Sigmoid colon (tissue), 7 donors: ENCODE measurements around the gene RPL13A. TPM values are rescaled to one million over a fixed set of nuclear protein-coding genes. Genes with fewer than 3 reads are reported as not detected.

Experiments used
- DNase-seq: peaks from one replicate; pipeline ENCODE4 v3.0.0-alpha.2; 2019
- H3K27ac ChIP-seq, 4 donors: fragments of 200-600 bp; sonication (generic); one replicate each; pipeline ENCODE4 v1.5.1; 2016 to 2019; ENCODE audit warnings: mild to moderate bottlenecking in 1 of 4
- H3K27me3 ChIP-seq, 3 donors: fragments of 200-600 bp; sonication (generic); one replicate each; pipeline ENCODE4 v1.5.1; 2019; ENCODE audit warnings: mild to moderate bottlenecking in 1 of 3
- H3K36me3 ChIP-seq, 4 donors: fragments of 200-600 bp; sonication (generic); one replicate each; pipeline ENCODE4 v1.5.1; 2016 to 2019
- H3K4me1 ChIP-seq, 4 donors: fragments of 200-600 bp; sonication (generic); one replicate each; pipeline ENCODE4 v1.5.1; 2017 to 2019
- H3K4me3 ChIP-seq, 4 donors: fragments of 200-600 bp; sonication (generic); one replicate each; pipeline ENCODE4 v1.5.1; 2017 to 2019; ENCODE audit warnings: mild to moderate bottlenecking in 2 of 4, moderate library complexity in 1 of 4
- H3K9me3 ChIP-seq, 4 donors: fragments of 200-600 bp in 3 of 4; sonication (generic) in 3 of 4; one replicate each; pipeline versions ENCODE4 v1.5.1 to v1.6.1; 2013 to 2019
- EP300 ChIP-seq, 4 donors: sonication (generic); formaldehyde crosslinking; IDR thresholded peaks; one replicate each; pipeline ENCODE4 v1.6.1; 2017; ENCODE audit warnings: antibody characterized with exemption in 4 of 4
- POLR2A ChIP-seq, 2 donors: fragments of 450-650 bp; IDR thresholded peaks; one replicate each; pipeline ENCODE4 v1.6.1; 2016; ENCODE audit warnings: antibody characterized with exemption in 2 of 2, mild to moderate bottlenecking in 2 of 2, moderate library complexity in 2 of 2
- POLR2AphosphoS5 ChIP-seq, 4 donors: sonication (generic); formaldehyde crosslinking; IDR thresholded peaks; one replicate each; pipeline ENCODE4 v1.6.1; 2017; ENCODE audit warnings: antibody characterized with exemption in 4 of 4
- WGBS, 2 donors: extraction: QIAGEN DNeasy Blood & Tissue Kit; methylation state at CpG; one replicate each; pipeline ENCODE4 v1.1.7; 2013; 5-methylcytosine and 5-hydroxymethylcytosine counted together
- intact Hi-C: fragments of 100-400 bp; cut with DNase I; formaldehyde crosslinking; loops from one replicate; pipeline ENCODE4 v1.15.1; 2023
- polyA plus RNA-seq, 3 donors: library from polyadenylated mRNA; stranded (reverse); fragments of 200-250 nt; gene quantifications; one replicate each; pipeline ENCODE4 v1.2.3, GENCODE V29; 2013
- total RNA-seq, 4 donors: library from RNA; depleted of rRNA; stranded (reverse); fragments of >200 nt; gene quantifications; one replicate each; pipeline ENCODE4 v1.1.0, GENCODE V29; 2016
- TF ChIP-seq, protein P1 (sequence below), 4 experiments: fragments of 450-650 bp in 3 of 4; fragments of 200-600 bp in 1 of 4; IDR thresholded peaks; one replicate each; pipeline ENCODE4 v1.5.1; 2016 to 2019; ENCODE audit warnings: antibody characterized with exemption in 4 of 4, mild to moderate bottlenecking in 3 of 4, moderate library complexity in 2 of 4
- donor health status: healthy with polysubstance abuse.
- donor health status: Bipolar disorder and iron deficiency.
- donor health status: healthy.

Gene RPL13A
- total and polyA plus RNA-seq, 7 donors = 2,552 to 6,094 (median 4,207) TPM

DNA sequence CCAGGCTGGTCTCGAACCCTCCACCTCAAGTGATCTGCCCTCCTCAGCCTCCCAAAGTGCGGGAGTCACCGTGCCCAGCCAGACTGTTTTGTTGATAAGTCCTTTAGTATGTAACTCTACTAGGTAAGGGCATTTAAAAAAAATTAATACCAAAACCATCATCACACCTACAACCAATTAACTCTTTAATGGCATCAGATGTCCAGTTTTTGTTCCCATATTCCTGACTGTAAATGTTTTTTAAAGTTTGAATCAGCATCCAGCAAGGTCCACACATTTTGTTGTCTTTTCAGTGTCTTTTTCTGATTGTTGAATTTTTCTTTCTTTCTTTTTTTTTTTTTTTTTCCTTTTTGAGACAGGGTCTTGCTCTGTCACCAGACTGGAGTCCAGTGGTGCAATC is 30.6 kb downstream of the RPL13A start:
- intact Hi-C loops = no loop called here
- no peak overlapping the region for H3K4me3 ChIP-seq
- TF ChIP-seq, protein P1, sequence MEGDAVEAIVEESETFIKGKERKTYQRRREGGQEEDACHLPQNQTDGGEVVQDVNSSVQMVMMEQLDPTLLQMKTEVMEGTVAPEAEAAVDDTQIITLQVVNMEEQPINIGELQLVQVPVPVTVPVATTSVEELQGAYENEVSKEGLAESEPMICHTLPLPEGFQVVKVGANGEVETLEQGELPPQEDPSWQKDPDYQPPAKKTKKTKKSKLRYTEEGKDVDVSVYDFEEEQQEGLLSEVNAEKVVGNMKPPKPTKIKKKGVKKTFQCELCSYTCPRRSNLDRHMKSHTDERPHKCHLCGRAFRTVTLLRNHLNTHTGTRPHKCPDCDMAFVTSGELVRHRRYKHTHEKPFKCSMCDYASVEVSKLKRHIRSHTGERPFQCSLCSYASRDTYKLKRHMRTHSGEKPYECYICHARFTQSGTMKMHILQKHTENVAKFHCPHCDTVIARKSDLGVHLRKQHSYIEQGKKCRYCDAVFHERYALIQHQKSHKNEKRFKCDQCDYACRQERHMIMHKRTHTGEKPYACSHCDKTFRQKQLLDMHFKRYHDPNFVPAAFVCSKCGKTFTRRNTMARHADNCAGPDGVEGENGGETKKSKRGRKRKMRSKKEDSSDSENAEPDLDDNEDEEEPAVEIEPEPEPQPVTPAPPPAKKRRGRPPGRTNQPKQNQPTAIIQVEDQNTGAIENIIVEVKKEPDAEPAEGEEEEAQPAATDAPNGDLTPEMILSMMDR (IDR thresholded peaks at IDR 0.05) = no peak
- TF ChIP-seq POLR2A (IDR thresholded peaks at IDR 0.05) (no peak), POLR2AphosphoS5 (IDR thresholded peaks at IDR 0.05) (no peak), EP300 (IDR thresholded peaks at IDR 0.05) (no peak)
- H3K36me3 ChIP-seq = peaks cover 0 to 3% (median 0%) of the 10 kb centered on the region in 4 donors
- peaks cover 0 to 13% (median 9%) of the 10 kb centered on the region in 4 donors for H3K4me1 ChIP-seq
- DNase-seq = no peak
- no peaks in the 10 kb centered on the region for H3K27me3 ChIP-seq
- H3K27ac ChIP-seq = no peak overlapping the region
- 90 to 96% methylated on average over 3 of the region's 3 CpGs for WGBS, 2 donors
- H3K9me3 ChIP-seq = no peaks in the 10 kb centered on the region

DNA sequence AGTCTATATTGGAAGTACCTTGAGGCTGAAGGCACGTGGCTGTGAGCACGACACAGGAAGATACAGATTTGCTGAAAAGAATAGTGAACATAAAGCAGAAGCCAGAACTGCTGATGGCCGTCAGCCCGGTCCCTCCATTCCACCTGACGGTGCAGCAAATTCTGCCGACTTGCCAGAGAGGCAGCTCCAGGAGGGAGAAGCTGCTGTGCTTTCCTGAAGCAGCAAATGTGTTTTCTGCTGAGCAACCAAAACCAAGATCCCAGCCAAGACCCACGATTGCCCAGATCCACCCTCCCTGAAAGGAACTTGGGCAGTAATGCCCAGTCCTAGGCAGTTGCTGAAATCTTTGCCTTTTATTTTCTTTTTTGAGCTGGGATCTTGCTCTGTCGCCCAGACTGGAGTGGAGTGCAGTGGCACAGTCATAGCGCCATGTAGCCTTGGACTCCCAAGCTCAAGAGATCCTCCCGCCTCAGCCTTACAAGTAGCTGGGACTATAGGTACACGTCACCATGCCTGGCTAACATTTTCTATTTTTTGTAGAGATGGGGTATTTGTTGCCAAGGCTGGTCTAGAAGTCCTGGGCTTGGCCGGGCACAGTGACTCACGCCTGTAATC is 33.4 kb downstream of the RPL13A start:
- intact Hi-C loops = no loop called here
- TF ChIP-seq EP300 (IDR thresholded peaks at IDR 0.05) (no peak), POLR2A (IDR thresholded peaks at IDR 0.05) (no peak), POLR2AphosphoS5 (IDR thresholded peaks at IDR 0.05) (peak in 1 of 4 donors; percentile 18)
- TF ChIP-seq, protein P1 (IDR thresholded peaks at IDR 0.05) = no peak
- H3K4me1 ChIP-seq = no peaks in the 10 kb centered on the region
- no peaks in the 10 kb centered on the region for H3K27me3 ChIP-seq
- WGBS, 2 donors = 87 to 90% methylated on average over 13 of the region's 13 CpGs
- H3K4me3 ChIP-seq = no peak overlapping the region
- no peaks in the 10 kb centered on the region for H3K9me3 ChIP-seq
- peak; percentile 75 for DNase-seq
- peak overlapping the region in 2 of 4 donors; percentile 32 to 49 for H3K27ac ChIP-seq
- peaks cover 0 to 10% (median 3%) of the 10 kb centered on the region in 4 donors for H3K36me3 ChIP-seq

DNA sequence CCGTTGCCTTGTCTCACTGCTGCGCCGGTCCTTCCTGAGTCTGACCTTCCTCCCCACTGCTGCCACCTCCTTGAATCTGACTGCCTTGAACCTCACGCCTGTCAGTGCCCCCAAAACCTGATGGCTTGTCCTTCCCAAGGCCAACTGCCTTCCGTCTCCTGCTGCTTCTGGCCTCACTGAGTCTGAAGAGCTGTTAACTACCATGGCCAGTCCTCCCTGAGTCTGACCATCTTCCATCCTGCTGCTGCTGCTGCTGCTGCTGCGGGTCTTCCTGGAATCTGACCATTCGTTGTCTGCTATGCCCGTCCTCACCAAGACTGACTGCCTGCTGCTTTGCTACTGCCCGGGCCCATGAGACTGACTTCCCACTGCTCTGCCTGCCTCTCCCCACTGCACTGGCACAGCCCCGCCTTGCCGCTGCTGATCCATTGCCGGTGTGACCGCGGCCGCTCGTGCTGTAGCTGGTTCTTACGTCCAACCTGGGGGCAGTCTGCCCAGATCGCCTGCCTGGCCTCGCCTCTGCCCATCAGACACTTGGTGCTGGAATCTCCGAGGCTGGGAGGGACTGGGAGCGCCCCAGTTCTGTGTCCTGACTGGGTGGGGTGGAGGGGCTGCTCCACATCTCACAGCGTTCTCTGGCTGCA is 37.5 kb downstream of the RPL13A start:
- no peaks in the 10 kb centered on the region for H3K27me3 ChIP-seq
- H3K27ac ChIP-seq = no peak overlapping the region
- 86% methylated on average over 22 of the region's 22 CpGs for WGBS, 2 donors
- H3K36me3 ChIP-seq = peaks cover 0 to 10% (median 2%) of the 10 kb centered on the region in 4 donors
- DNase-seq = no peak
- TF ChIP-seq, protein P1 (IDR thresholded peaks at IDR 0.05) = no peak
- TF ChIP-seq EP300 (IDR thresholded peaks at IDR 0.05) (no peak), POLR2AphosphoS5 (IDR thresholded peaks at IDR 0.05) (no peak), POLR2A (IDR thresholded peaks at IDR 0.05) (no peak)
- no peak overlapping the region for H3K4me3 ChIP-seq
- H3K9me3 ChIP-seq = no peaks in the 10 kb centered on the region
- intact Hi-C loops = no loop called here
- peaks cover 0 to 18% (median 12%) of the 10 kb centered on the region in 4 donors for H3K4me1 ChIP-seq

- 60 to 69% methylated on average over 25 of the region's 25 CpGs for WGBS, 2 donors
- H3K27me3 ChIP-seq = no peaks in the 10 kb centered on the region
- TF ChIP-seq POLR2A (IDR thresholded peaks at IDR 0.05) = no peak
- TF ChIP-seq EP300 (IDR thresholded peaks at IDR 0.05) = no peak
- no peak for TF ChIP-seq POLR2AphosphoS5 (IDR thresholded peaks at IDR 0.05)
- TF ChIP-seq, protein P1 (IDR thresholded peaks at IDR 0.05) = no peak
- peak; percentile 77 for DNase-seq
- peak overlapping the region; percentile 21 to 52 (median 47) for H3K4me3 ChIP-seq
- H3K9me3 ChIP-seq = no peaks in the 10 kb centered on the region
- peak overlapping the region; percentile 53 to 75 (median 63) for H3K27ac ChIP-seq
- peaks cover 0 to 24% (median 15%) of the 10 kb centered on the region in 4 donors for H3K4me1 ChIP-seq
- H3K36me3 ChIP-seq = peaks cover 0 to 10% (median 2%) of the 10 kb centered on the region in 4 donors
- intact Hi-C loops = no loop called here
These were observed 40.9 kb downstream of the RPL13A start for GRCh38 chr19:49528211-49528771.
